ENCODE measurements around the gene UNKL. TPM values are rescaled to one million over a fixed set of nuclear protein-coding genes. Genes with fewer than 3 reads are reported as not detected.
"Not testable (repeated sequence)": the region's sequence is repeated elsewhere in the genome, so short reads cannot be mapped to it uniquely, and the experiment has no call there.

The UNKL gene
- polyA plus RNA-seq, 1 donor, result 21.9 TPM

- Histone ChIP-seq H3K36me3 (ENCODE audit: control insufficient read depth, insufficient read depth, low read length) (peaks cover 44% of the 10 kb centered on the region), H3K4me1 (ENCODE audit: control insufficient read depth, insufficient read depth, low read length) (no peaks in the 10 kb centered on the region)
- WGBS (ENCODE audit: insufficient coverage, low lambda C conversion rate), result no CpG with 5 or more reads among the region's 25 CpGs
These were observed 31.2 kb upstream of the UNKL start for GRCh38 chr16:1445518-1446203.

GRCh38 chr16:1444730-1445517 lies 30.4 kb upstream of the UNKL start:
- Histone ChIP-seq H3K4me3 (ENCODE audit: low read length) (no peak overlapping the region), H3K27ac (ENCODE audit: low read length) (no peak overlapping the region), H3K27me3 (ENCODE audit: control insufficient read depth, insufficient read depth, low read length) (no peaks in the 10 kb centered on the region), H3K4me1 (ENCODE audit: control insufficient read depth, insufficient read depth, low read length) (no peaks in the 10 kb centered on the region), H3K36me3 (ENCODE audit: control insufficient read depth, insufficient read depth, low read length) (peaks cover 36% of the 10 kb centered on the region), H3K9me3 (ENCODE audit: control insufficient read depth, low read depth, low read length) (no peaks in the 10 kb centered on the region)
- DNase-seq, result no peak
- WGBS (ENCODE audit: insufficient coverage, low lambda C conversion rate), result no CpG with 5 or more reads among the region's 48 CpGs

More at GRCh38 chr16:1445518-1446203, 31.2 kb upstream of the UNKL start:
- no peak overlapping the region for H3K27ac ChIP-seq (ENCODE audit: low read length)
- no peak overlapping the region for H3K4me3 ChIP-seq (ENCODE audit: low read length)
- no peak for DNase-seq
- no peaks in the 10 kb centered on the region for H3K9me3 ChIP-seq (ENCODE audit: control insufficient read depth, low read depth, low read length)
- H3K27me3 ChIP-seq (ENCODE audit: control insufficient read depth, insufficient read depth, low read length), result no peaks in the 10 kb centered on the region

- WGBS (ENCODE audit: insufficient coverage, low lambda C conversion rate), result no CpG with 5 or more reads among the region's 27 CpGs
These were observed 29.7 kb upstream of the UNKL start, which contains the start of gene CCDC154 for GRCh38 chr16:1443980-1444729. CCDC154 (minus strand) TSS chr16:1444556; CDS start chr16:1444322, 234 bp downstream.

GRCh38 chr16:1443403-1443973 lies 29.0 kb upstream of the UNKL start:
- H3K27ac ChIP-seq (ENCODE audit: low read length), result no peak overlapping the region

More at GRCh38 chr16:1443980-1444729, 29.7 kb upstream of the UNKL start, which contains the start of gene CCDC154:
- no peaks in the 10 kb centered on the region for H3K27me3 ChIP-seq (ENCODE audit: control insufficient read depth, insufficient read depth, low read length)
- DNase-seq, result no peak
- peaks cover 29% of the 10 kb centered on the region for H3K36me3 ChIP-seq (ENCODE audit: control insufficient read depth, insufficient read depth, low read length)
- H3K9me3 ChIP-seq (ENCODE audit: control insufficient read depth, low read depth, low read length), result no peaks in the 10 kb centered on the region
- H3K27ac ChIP-seq (ENCODE audit: low read length), result no peak within 1 kb of the TSS
- H3K4me3 ChIP-seq (ENCODE audit: low read length), result no peak within 1 kb of the TSS
- no peaks in the 10 kb centered on the region for H3K4me1 ChIP-seq (ENCODE audit: control insufficient read depth, insufficient read depth, low read length)

GRCh38 chr16:1442697-1443096 lies 28.2 kb upstream of the UNKL start:
- no CpG with 5 or more reads among the region's 24 CpGs for WGBS (ENCODE audit: insufficient coverage, low lambda C conversion rate)
- no peaks in the 10 kb centered on the region for H3K9me3 ChIP-seq (ENCODE audit: control insufficient read depth, low read depth, low read length)
- H3K4me3 ChIP-seq (ENCODE audit: low read length), result no peak overlapping the region
- DNase-seq, result no peak
- H3K36me3 ChIP-seq (ENCODE audit: control insufficient read depth, insufficient read depth, low read length), result peaks cover 14% of the 10 kb centered on the region
- no peaks in the 10 kb centered on the region for H3K27me3 ChIP-seq (ENCODE audit: control insufficient read depth, insufficient read depth, low read length)
- H3K4me1 ChIP-seq (ENCODE audit: control insufficient read depth, insufficient read depth, low read length), result no peaks in the 10 kb centered on the region
- no peak overlapping the region for H3K27ac ChIP-seq (ENCODE audit: low read length)

More at GRCh38 chr16:1443403-1443973, 29.0 kb upstream of the UNKL start:
- Histone ChIP-seq H3K4me3 (ENCODE audit: low read length) (no peak overlapping the region), H3K27me3 (ENCODE audit: control insufficient read depth, insufficient read depth, low read length) (no peaks in the 10 kb centered on the region), H3K9me3 (ENCODE audit: control insufficient read depth, low read depth, low read length) (no peaks in the 10 kb centered on the region), H3K36me3 (ENCODE audit: control insufficient read depth, insufficient read depth, low read length) (peaks cover 22% of the 10 kb centered on the region), H3K4me1 (ENCODE audit: control insufficient read depth, insufficient read depth, low read length) (no peaks in the 10 kb centered on the region)
- no peak for DNase-seq
- no CpG with 5 or more reads among the region's 38 CpGs for WGBS (ENCODE audit: insufficient coverage, low lambda C conversion rate)

- Histone ChIP-seq H3K27ac (ENCODE audit: low read length) (no peak overlapping the region), H3K4me1 (ENCODE audit: control insufficient read depth, insufficient read depth, low read length) (no peaks in the 10 kb centered on the region), H3K9me3 (ENCODE audit: control insufficient read depth, low read depth, low read length) (no peaks in the 10 kb centered on the region), H3K36me3 (ENCODE audit: control insufficient read depth, insufficient read depth, low read length) (peaks cover 5% of the 10 kb centered on the region), H3K4me3 (ENCODE audit: low read length) (no peak overlapping the region), H3K27me3 (ENCODE audit: control insufficient read depth, insufficient read depth, low read length) (no peaks in the 10 kb centered on the region)
- DNase-seq, result no peak
- no CpG with 5 or more reads among the region's 22 CpGs for whole genome bisulfite sequencing (ENCODE audit: insufficient coverage, low lambda C conversion rate)
These were observed 26.9 kb upstream of the UNKL start for GRCh38 chr16:1441391-1441829.

- H3K27me3 ChIP-seq (ENCODE audit: control insufficient read depth, insufficient read depth, low read length); H3K36me3 ChIP-seq (ENCODE audit: control insufficient read depth, insufficient read depth, low read length); H3K4me1 ChIP-seq (ENCODE audit: control insufficient read depth, insufficient read depth, low read length); H3K4me3 ChIP-seq (ENCODE audit: low read length); H3K9me3 ChIP-seq (ENCODE audit: control insufficient read depth, low read depth, low read length); H3K27ac ChIP-seq (ENCODE audit: low read length); DNase-seq: not testable (repeated sequence)
- WGBS (ENCODE audit: insufficient coverage, low lambda C conversion rate), result no CpG with 5 or more reads among the region's 4 CpGs
These were observed 25.2 kb upstream of the UNKL start for GRCh38 chr16:1439699-1440074.

- Histone ChIP-seq H3K36me3 (ENCODE audit: control insufficient read depth, insufficient read depth, low read length) (no peaks in the 10 kb centered on the region), H3K4me3 (ENCODE audit: low read length) (no peak overlapping the region), H3K4me1 (ENCODE audit: control insufficient read depth, insufficient read depth, low read length) (no peaks in the 10 kb centered on the region), H3K9me3 (ENCODE audit: control insufficient read depth, low read depth, low read length) (no peaks in the 10 kb centered on the region), H3K27ac (ENCODE audit: low read length) (no peak overlapping the region), H3K27me3 (ENCODE audit: control insufficient read depth, insufficient read depth, low read length) (no peaks in the 10 kb centered on the region)
- DNase-seq, result no peak
- WGBS (ENCODE audit: insufficient coverage, low lambda C conversion rate), result no CpG with 5 or more reads among the region's 27 CpGs
These were observed 24.7 kb upstream of the UNKL start for GRCh38 chr16:1439058-1439698.

- H3K27me3 ChIP-seq (ENCODE audit: control insufficient read depth, insufficient read depth, low read length), result no peaks in the 10 kb centered on the region
- H3K4me3 ChIP-seq (ENCODE audit: low read length), result no peak overlapping the region
- no peak overlapping the region for H3K27ac ChIP-seq (ENCODE audit: low read length)
- H3K36me3 ChIP-seq (ENCODE audit: control insufficient read depth, insufficient read depth, low read length), result no peaks in the 10 kb centered on the region
- H3K4me1 ChIP-seq (ENCODE audit: control insufficient read depth, insufficient read depth, low read length), result no peaks in the 10 kb centered on the region
- no peak for DNase-seq
- WGBS (ENCODE audit: insufficient coverage, low lambda C conversion rate), result no CpG with 5 or more reads among the region's 35 CpGs
- no peaks in the 10 kb centered on the region for H3K9me3 ChIP-seq (ENCODE audit: control insufficient read depth, low read depth, low read length)
These were observed 23.9 kb upstream of the UNKL start for GRCh38 chr16:1438229-1439057.

Measured in large intestine (tissue), 3 donors.